Astrocyte (in vitro differentiated cells and primary cell): ENCODE data around the gene TOMM22. TPM values are rescaled to one million over a fixed set of nuclear protein-coding genes. Genes with fewer than 3 reads are reported as not detected.

ENCODE experiments used
- DNase-seq: peaks from one replicate; pipeline ENCODE4 v3.0.0-alpha.2; 2010; ENCODE audit warnings: low read depth
- FAIRE-seq: peaks from 2 replicates; lab custom pipeline; 2011; peaks lifted over from hg19 to GRCh38; lab: Jason Lieb, UNC
- H2AFZ ChIP-seq: 2 replicates; pipeline ENCODE4 v1.6.0; 2012; ENCODE audit warnings: low read depth, low read length, inconsistent platforms
- H3K27ac ChIP-seq: 2 replicates; pipeline ENCODE4 v1.5.1; 2011; ENCODE audit warnings: low read depth, low read length, inconsistent platforms
- H3K27me3 ChIP-seq: 2 replicates; pipeline ENCODE4 v1.6.0; 2011; ENCODE audit warnings: low read length, inconsistent platforms; ENCODE audit not compliant: insufficient read depth
- H3K36me3 ChIP-seq: 2 replicates; pipeline ENCODE4 v1.5.1; 2011; ENCODE audit warnings: low read length, inconsistent platforms; ENCODE audit not compliant: insufficient read depth
- H3K4me1 ChIP-seq: 2 replicates; pipeline ENCODE4 v1.5.1; 2011; ENCODE audit warnings: low read length, inconsistent platforms; ENCODE audit not compliant: insufficient read depth
- H3K4me2 ChIP-seq: 2 replicates; pipeline ENCODE4 v1.6.0; 2012; ENCODE audit warnings: low read length, inconsistent platforms
- H3K4me3 ChIP-seq: 2 replicates; pipeline ENCODE4 v1.5.1; 2011; ENCODE audit warnings: low read depth, mild to moderate bottlenecking, low read length, inconsistent platforms; ENCODE audit not compliant: insufficient read depth
- H3K79me2 ChIP-seq: 2 replicates; pipeline ENCODE4 v1.6.0; 2012; ENCODE audit warnings: mild to moderate bottlenecking, low read length, inconsistent platforms; ENCODE audit not compliant: insufficient read depth
- H3K9ac ChIP-seq: 2 replicates; pipeline ENCODE4 v1.6.0; 2012; ENCODE audit warnings: mild to moderate bottlenecking, low read length, inconsistent platforms
- H3K9me3 ChIP-seq: 2 replicates; pipeline ENCODE4 v1.5.1; 2012; ENCODE audit warnings: low read depth, mild to moderate bottlenecking, low read length, inconsistent platforms; ENCODE audit not compliant: insufficient read depth
- H4K20me1 ChIP-seq: 2 replicates; pipeline ENCODE4 v1.6.0; 2012; ENCODE audit warnings: low read length, inconsistent platforms; ENCODE audit not compliant: insufficient read depth
- H3K27ac Mint-ChIP-seq: one replicate; pipeline ENCODE4 v1.8.0; 2021; ENCODE audit warnings: mild to moderate bottlenecking, mixed read lengths; ENCODE audit not compliant: unreplicated experiment
- H3K27me3 Mint-ChIP-seq: one replicate; pipeline ENCODE4 v1.8.0; 2021; ENCODE audit warnings: low read depth, mixed read lengths; ENCODE audit not compliant: unreplicated experiment
- H3K36me3 Mint-ChIP-seq: one replicate; pipeline ENCODE4 v1.8.0; 2021; ENCODE audit warnings: low read depth, mixed read lengths; ENCODE audit not compliant: unreplicated experiment
- H3K4me1 Mint-ChIP-seq: one replicate; pipeline ENCODE4 v1.8.0; 2021; ENCODE audit warnings: low read depth, mixed read lengths; ENCODE audit not compliant: unreplicated experiment
- H3K4me3 Mint-ChIP-seq: one replicate; pipeline ENCODE4 v1.8.0; 2021; ENCODE audit warnings: mild to moderate bottlenecking, moderate library complexity, mixed read lengths; ENCODE audit not compliant: unreplicated experiment
- H3K9me3 Mint-ChIP-seq: one replicate; pipeline ENCODE4 v1.8.0; 2021; ENCODE audit warnings: mild to moderate bottlenecking, mixed read lengths; ENCODE audit not compliant: unreplicated experiment
- CTCF ChIP-seq: IDR thresholded peaks from 2 replicates; pipeline ENCODE4 v1.5.1; 2011; ENCODE audit warnings: low read depth, mild to moderate bottlenecking, inconsistent platforms, low read length, moderate library complexity; ENCODE audit not compliant: insufficient read depth
- EZH2 ChIP-seq: IDR thresholded peaks from 2 replicates; pipeline ENCODE4 v1.6.1; 2012; ENCODE audit warnings: mild to moderate bottlenecking, low read length, inconsistent platforms; ENCODE audit not compliant: insufficient read depth
- total RNA-seq: library from RNA; stranded (reverse); gene quantifications from 2 replicates; pipeline ENCODE4 v1.2.1, GENCODE V29; 2021

TOMM22 gene
- total RNA-seq, 1 donor from 2014 or later = 77.8 TPM

- no peak overlapping the region for H3K4me3 ChIP-seq
Observed at GRCh38 chr22:38727530-38728451, 46.0 kb downstream of the TOMM22 start.

DNA sequence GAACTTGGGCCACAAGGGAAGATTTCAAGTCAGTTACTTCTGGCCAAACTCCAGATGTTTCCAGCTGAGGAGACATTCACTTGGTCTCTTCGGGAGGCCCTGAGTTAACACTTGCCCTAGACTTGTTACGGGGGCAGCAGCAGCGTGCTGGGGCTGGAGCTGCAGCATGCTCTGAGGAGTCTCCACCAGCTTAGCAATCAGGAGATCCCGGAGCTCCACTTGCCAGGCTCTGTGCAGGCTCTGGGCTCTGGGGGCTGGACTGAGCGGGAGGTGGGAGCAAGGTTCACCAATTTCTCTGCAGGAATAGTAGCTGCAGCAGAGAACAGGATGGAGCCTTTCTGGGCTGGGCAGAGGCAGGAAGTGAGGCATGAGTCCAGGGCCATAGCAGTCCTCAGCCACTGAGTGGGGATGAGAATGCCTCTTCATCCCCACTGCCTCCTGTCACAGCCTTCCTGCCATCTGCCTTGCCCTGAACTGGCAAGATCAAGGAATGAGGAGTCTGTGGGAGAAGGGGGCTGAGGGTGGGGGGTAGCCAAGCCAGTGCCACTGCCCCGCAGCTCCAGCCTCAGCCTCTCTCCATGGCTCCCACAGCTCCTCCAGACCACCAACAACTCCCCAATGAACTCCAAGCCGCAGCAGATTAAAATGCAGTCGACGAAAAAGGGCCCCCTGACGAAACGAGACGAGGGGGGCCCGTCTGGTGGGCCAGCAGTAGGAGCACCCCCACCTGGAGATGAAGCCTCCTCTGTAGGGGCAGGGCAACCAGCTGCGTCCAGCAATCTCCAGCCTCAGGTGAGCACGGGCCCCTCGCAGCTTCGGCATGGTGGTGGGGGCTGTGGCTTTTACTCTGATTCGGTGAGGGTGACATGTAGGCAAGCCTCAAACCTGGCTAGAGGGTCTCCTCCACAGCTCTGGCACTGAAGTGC, 47.4 kb downstream of the TOMM22 start:
- peaks cover 35% of the 10 kb centered on the region for H4K20me1 ChIP-seq
- H3K4me3 Mint-ChIP-seq = no peak overlapping the region
- no peak overlapping the region for H3K4me2 ChIP-seq
- H3K4me1 ChIP-seq = no peaks in the 10 kb centered on the region
- DNase-seq (no peak), FAIRE-seq (no peak)
- H3K79me2 ChIP-seq = no peaks in the 10 kb centered on the region
- TF ChIP-seq EZH2 = no peak
- no peak for TF ChIP-seq CTCF
- H3K9ac ChIP-seq = no peak overlapping the region
- no peaks in the 10 kb centered on the region for H3K9me3 ChIP-seq
- H3K27me3 ChIP-seq = no peaks in the 10 kb centered on the region
- no peaks in the 10 kb centered on the region for H3K4me1 Mint-ChIP-seq
- H3K9me3 Mint-ChIP-seq = no peaks in the 10 kb centered on the region
- no peak overlapping the region for H3K4me3 ChIP-seq
- no peaks in the 10 kb centered on the region for H3K27me3 Mint-ChIP-seq
- no peak overlapping the region for H3K27ac Mint-ChIP-seq
- no peak overlapping the region for H2AFZ ChIP-seq
- H3K36me3 ChIP-seq = peaks cover 38% of the 10 kb centered on the region
- H3K27ac ChIP-seq = no peak overlapping the region
- peaks cover 38% of the 10 kb centered on the region for H3K36me3 Mint-ChIP-seq

More at GRCh38 chr22:38727530-38728451, 46.0 kb downstream of the TOMM22 start:
- Mint-ChIP-seq H3K36me3 (peaks cover 40% of the 10 kb centered on the region), H3K27me3 (no peaks in the 10 kb centered on the region), H3K27ac (no peak overlapping the region), H3K4me3 (no peak overlapping the region), H3K4me1 (no peaks in the 10 kb centered on the region), H3K9me3 (no peaks in the 10 kb centered on the region)
- DNase-seq = no peak
- no peak for TF ChIP-seq EZH2
- TF ChIP-seq CTCF = no peak
- H3K4me2 ChIP-seq = no peak overlapping the region
- H2AFZ ChIP-seq = no peak overlapping the region
- no peak for FAIRE-seq
- peaks cover 51% of the 10 kb centered on the region for H3K36me3 ChIP-seq
- no peaks in the 10 kb centered on the region for H3K79me2 ChIP-seq
- H4K20me1 ChIP-seq = peaks cover 33% of the 10 kb centered on the region
- no peaks in the 10 kb centered on the region for H3K9me3 ChIP-seq
- H3K9ac ChIP-seq = no peak overlapping the region
- H3K27me3 ChIP-seq = no peaks in the 10 kb centered on the region
- H3K27ac ChIP-seq = no peak overlapping the region
- H3K4me1 ChIP-seq = no peaks in the 10 kb centered on the region
